ENCODE measurements around the gene DHX9. TPM values are rescaled to one million over a fixed set of nuclear protein-coding genes. Genes with fewer than 3 reads are reported as not detected.

DHX9 gene
- total and polyA plus RNA-seq, 9 of the 15 experiments (the other 6 are each of a cell fraction or from before 2014, with no cell fraction given), result 100 to 409 (median 294) TPM

- intact Hi-C loops (cut with micrococcal nuclease), result loop anchor here (5.0 kb wide), 1 partner anchor 402 kb away; the partner anchor contains the start of gene GLUL
- Histone ChIP-seq H4K20me1 (replicated peaks; ENCODE audit: control insufficient read depth, insufficient read depth, low read length) (no peaks in the 10 kb centered on the region), H3K4me3 (no peak overlapping the region), H3K36me3 (ENCODE audit: control insufficient read depth, insufficient read depth, low read length) (peaks cover 7% of the 10 kb centered on the region; the same call in 2 of the 3 replicates), H3K79me2 (ENCODE audit: control insufficient read depth, insufficient read depth, low read length) (no peaks in the 10 kb centered on the region), H3K9me1 (ENCODE audit: control insufficient read depth, insufficient read depth, low read length) (no peaks in the 10 kb centered on the region), H3K9me3 (replicated peaks; ENCODE audit: control insufficient read depth, insufficient read depth, low read depth, low read length) (no peaks in the 10 kb centered on the region), H2AFZ (ENCODE audit: low read depth, low read length) (no peak overlapping the region), H3K27ac (ENCODE audit: extremely low read depth, low read depth, low read length) (no peak overlapping the region), H3K27me3 (ENCODE audit: control insufficient read depth in 2 of 2, insufficient read depth in 2 of 2, low read length in 2 of 2) (no peaks in the 10 kb centered on the region), H3K4me1 (replicated peaks in 1 of 2; ENCODE audit: control insufficient read depth in 2 of 2, insufficient read depth in 2 of 2, low read length in 2 of 2) (peaks cover 21 to 50% of the 10 kb centered on the region in 2 experiments), H3K4me2 (ENCODE audit: insufficient read depth, low read length) (no peak overlapping the region), H3K9ac (ENCODE audit: insufficient read depth in 1 of 2, low read depth in 2 of 2, low read length in 2 of 2) (no peak overlapping the region)
- ChIA-PET POLR2A (interaction anchor here (0.7 to 1.1 kb wide), 2 partner anchors 47 to 709 kb away, joined by 3 read pairs; no protein-coding TSS in a partner anchor), CTCF (ENCODE audit: low intra/inter-chr PET ratio) (no interaction called here)
- DNase-seq (ENCODE audit: extremely low read depth in 1 of 4, low spot score in 3 of 4) (no peak), ATAC-seq (no peak), FAIRE-seq (no peak)
- in situ Hi-C loops (cut with MboI), result no loop called here
- no peak for TF ChIP-seq STAG1 (CRISPR knock-in tag; IDR thresholded peaks at IDR 0.05; ENCODE audit: borderline replicate concordance)
- no peak for TF ChIP-seq ZNF668 (CRISPR knock-in tag; IDR thresholded peaks at IDR 0.05)
- TF ChIP-seq, protein P1, sequence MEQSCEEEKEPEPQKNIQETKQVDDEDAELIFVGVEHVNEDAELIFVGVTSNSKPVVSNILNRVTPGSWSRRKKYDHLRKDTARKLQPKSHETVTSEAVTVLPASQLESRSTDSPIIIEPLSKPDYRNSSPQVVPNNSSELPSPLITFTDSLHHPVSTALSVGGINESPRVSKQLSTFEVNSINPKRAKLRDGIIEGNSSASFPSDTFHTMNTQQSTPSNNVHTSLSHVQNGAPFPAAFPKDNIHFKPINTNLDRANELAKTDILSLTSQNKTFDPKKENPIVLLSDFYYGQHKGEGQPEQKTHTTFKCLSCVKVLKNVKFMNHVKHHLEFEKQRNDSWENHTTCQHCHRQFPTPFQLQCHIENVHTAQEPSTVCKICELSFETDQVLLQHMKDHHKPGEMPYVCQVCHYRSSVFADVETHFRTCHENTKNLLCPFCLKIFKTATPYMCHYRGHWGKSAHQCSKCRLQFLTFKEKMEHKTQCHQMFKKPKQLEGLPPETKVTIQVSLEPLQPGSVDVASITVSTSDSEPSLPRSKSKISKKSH (CRISPR knock-in tag; IDR thresholded peaks at IDR 0.05), result no peak
- no peak for TF ChIP-seq XRCC4 (IDR thresholded peaks at IDR 0.05; ENCODE audit: extremely low read depth, insufficient read depth, insufficient read length)
- no peak for TF ChIP-seq NR0B1 (IDR thresholded peaks at IDR 0.05; ENCODE audit: partially characterized antibody)
- TF ChIP-seq, protein P2, sequence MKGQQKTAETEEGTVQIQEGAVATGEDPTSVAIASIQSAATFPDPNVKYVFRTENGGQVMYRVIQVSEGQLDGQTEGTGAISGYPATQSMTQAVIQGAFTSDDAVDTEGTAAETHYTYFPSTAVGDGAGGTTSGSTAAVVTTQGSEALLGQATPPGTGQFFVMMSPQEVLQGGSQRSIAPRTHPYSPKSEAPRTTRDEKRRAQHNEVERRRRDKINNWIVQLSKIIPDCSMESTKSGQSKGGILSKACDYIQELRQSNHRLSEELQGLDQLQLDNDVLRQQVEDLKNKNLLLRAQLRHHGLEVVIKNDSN (CRISPR knock-in tag; IDR thresholded peaks at IDR 0.05), result no peak
- TF ChIP-seq, protein P3, sequence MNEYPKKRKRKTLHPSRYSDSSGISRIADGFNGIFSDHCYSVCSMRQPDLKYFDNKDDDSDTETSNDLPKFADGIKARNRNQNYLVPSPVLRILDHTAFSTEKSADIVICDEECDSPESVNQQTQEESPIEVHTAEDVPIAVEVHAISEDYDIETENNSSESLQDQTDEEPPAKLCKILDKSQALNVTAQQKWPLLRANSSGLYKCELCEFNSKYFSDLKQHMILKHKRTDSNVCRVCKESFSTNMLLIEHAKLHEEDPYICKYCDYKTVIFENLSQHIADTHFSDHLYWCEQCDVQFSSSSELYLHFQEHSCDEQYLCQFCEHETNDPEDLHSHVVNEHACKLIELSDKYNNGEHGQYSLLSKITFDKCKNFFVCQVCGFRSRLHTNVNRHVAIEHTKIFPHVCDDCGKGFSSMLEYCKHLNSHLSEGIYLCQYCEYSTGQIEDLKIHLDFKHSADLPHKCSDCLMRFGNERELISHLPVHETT (CRISPR knock-in tag; conservative IDR thresholded peaks at IDR 0.05 in 1 of 2, IDR thresholded peaks at IDR 0.05 in 1 of 2), result no peak
- TF ChIP-seq PTRF (tag; IDR thresholded peaks at IDR 0.05), result no peak
- TF ChIP-seq ZNF766 (CRISPR knock-in tag; conservative IDR thresholded peaks at IDR 0.05), result no peak
- no peak for TF ChIP-seq ZNF3 (CRISPR knock-in tag; IDR thresholded peaks at IDR 0.05)
- no peak for TF ChIP-seq ZNF124 (CRISPR knock-in tag; IDR thresholded peaks at IDR 0.05)
- no peak for TF ChIP-seq PHB (CRISPR knock-in tag; IDR thresholded peaks at IDR 0.05)
- no TSS peak for BruUV-seq (replicated peaks)
- WGBS (ENCODE audit: insufficient coverage, low coverage, missing lambda C conversion rate), result 86% methylated on average over 2 of the region's 2 CpGs
These were observed 45.1 kb upstream of the DHX9 start for GRCh38 chr1:182794091-182794490.

All from K562 (cell line).